Activated CD4-positive, alpha-beta T cell treated with anti-CD3 and anti-CD28 coated beads, Interleukin-2, amount 50 U/mL, for 1 hour (primary cell): ENCODE results near the gene RPTOR.

Source experiments
- DNase-seq: peaks from one replicate; pipeline ENCODE4 v3.0.0-alpha.2; 2020

Gene RPTOR

GRCh38 chr17:81013642-81014041, 469.0 kb downstream of the RPTOR start:
- DNase-seq = no peak

DNA sequence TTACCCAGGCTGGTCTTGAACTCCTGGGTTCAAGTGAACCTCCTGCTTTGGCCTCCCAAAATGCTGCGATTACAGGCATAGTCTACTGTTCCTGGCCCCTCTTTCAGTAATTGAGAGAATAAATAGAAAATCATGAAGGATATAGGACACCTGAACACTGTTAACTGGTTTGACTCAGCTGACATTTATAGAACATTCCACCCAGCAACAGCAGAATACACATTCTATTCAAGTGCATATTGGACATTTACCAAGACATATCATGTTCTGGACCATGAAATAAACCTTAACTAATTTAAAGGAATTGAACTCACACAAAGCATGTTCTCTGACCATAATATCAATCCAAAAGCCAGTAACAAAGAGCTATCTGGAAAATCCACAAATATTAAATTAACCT, 470.5 kb downstream of the RPTOR start:
- DNase-seq = no peak
